ENCODE data around the gene COQ8B. TPM values are rescaled to one million over a fixed set of nuclear protein-coding genes. Genes with fewer than 3 reads are reported as not detected.

The COQ8B gene
- total RNA-seq, 2 donors from 2014 or later = 61.2 to 64.4 TPM

DNA sequence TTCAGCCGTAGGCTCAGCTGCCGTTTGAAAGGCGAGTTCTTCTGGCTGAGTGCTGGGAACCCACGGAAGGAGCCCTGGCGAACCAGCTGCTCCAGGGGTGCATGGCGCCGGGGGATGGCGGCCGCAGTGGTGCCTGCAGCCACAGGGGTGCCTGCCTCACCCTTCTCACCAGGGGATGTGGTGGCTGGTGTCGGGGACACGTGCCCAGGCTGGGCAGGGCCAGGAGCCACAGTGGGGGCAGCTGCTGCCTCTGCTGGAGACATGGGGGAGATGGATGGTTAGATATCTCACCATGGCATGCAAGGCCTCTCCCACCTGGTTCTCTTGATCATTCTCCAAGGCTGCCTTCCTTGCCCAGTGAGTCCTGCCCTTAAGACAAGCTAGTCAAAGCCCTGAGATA, 43.3 kb downstream of the COQ8B start:
- intact Hi-C loops (cut with DNase I) = no loop called here
- Histone ChIP-seq H3K27me3 (replicated peaks; ENCODE audit: insufficient read depth) (no peaks in the 10 kb centered on the region), H3K9me3 (no peaks in the 10 kb centered on the region), H3K4me3 (no peak overlapping the region), H3K4me1 (replicated peaks) (no peaks in the 10 kb centered on the region), H3K27ac (no peak overlapping the region), H3K36me3 (peaks cover 9 to 18% of the 10 kb centered on the region in 2 donors)
- TF ChIP-seq POLR2AphosphoS5 (IDR thresholded peaks at IDR 0.05) = no peak
- no peak for TF ChIP-seq CTCF (IDR thresholded peaks at IDR 0.05)
- TF ChIP-seq POLR2A (IDR thresholded peaks at IDR 0.05) = no peak
- WGBS = 76% methylated on average over 9 of the region's 11 CpGs
- DNase-seq (ENCODE audit: low spot score) = no peak

DNA sequence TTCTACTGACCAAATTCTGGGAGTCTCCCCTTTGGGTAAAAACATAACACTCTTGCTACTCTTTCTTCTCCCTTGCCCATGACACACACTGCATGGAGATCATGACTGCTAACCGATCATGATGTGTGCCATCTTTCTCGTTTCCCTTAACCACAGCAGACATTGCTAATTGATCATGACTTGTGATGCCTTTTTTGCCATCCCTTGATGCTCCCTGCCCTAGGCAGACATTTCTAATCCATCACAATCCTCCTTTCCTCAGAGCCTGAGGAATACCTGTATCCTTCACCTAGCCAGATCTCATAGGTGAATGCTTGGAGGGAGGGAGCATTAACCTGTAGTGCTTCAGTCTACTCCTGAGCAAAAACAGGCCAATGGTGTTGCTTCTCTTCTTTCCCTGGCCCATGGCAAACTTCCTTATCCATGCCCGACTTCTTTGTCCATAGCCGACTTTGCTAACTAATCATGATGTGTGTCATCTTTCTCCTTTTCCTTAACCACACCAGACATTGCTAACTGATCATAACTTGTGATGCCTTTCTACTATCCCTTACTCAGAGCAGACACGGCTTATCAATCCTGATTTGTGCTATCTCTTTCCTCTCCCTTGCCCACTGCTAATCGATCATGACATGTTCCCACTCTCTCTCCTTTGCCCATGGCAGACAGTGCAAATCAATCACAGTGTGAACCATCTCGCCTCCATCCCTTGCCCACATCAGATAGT, 44.0 kb downstream of the COQ8B start:
- Histone ChIP-seq H3K4me1 (replicated peaks) (no peaks in the 10 kb centered on the region), H3K9me3 (no peaks in the 10 kb centered on the region), H3K27me3 (replicated peaks; ENCODE audit: insufficient read depth) (no peaks in the 10 kb centered on the region), H3K4me3 (no peak overlapping the region), H3K36me3 (peaks cover 9 to 18% of the 10 kb centered on the region in 2 donors), H3K27ac (no peak overlapping the region)
- TF ChIP-seq POLR2A (IDR thresholded peaks at IDR 0.05) (no peak), CTCF (IDR thresholded peaks at IDR 0.05) (no peak), POLR2AphosphoS5 (IDR thresholded peaks at IDR 0.05) (no peak)
- intact Hi-C loops (cut with DNase I) = no loop called here
- DNase-seq (ENCODE audit: low spot score) = no peak
- 94% methylated on average over 7 of the region's 7 CpGs for WGBS

- Histone ChIP-seq H3K27ac (no peak overlapping the region), H3K27me3 (replicated peaks; ENCODE audit: insufficient read depth) (no peaks in the 10 kb centered on the region), H3K4me1 (replicated peaks) (no peaks in the 10 kb centered on the region), H3K36me3 (peaks cover 9 to 18% of the 10 kb centered on the region in 2 donors), H3K4me3 (no peak overlapping the region), H3K9me3 (no peaks in the 10 kb centered on the region)
- DNase-seq (ENCODE audit: low spot score) = no peak
- intact Hi-C loops (cut with DNase I) = no loop called here
- no peak for TF ChIP-seq POLR2A (IDR thresholded peaks at IDR 0.05)
- TF ChIP-seq CTCF (IDR thresholded peaks at IDR 0.05) = no peak
- no peak for TF ChIP-seq POLR2AphosphoS5 (IDR thresholded peaks at IDR 0.05)
- 75% methylated on average over 2 of the region's 2 CpGs for WGBS
Observed at GRCh38 chr19:40672038-40672437, 44.6 kb downstream of the COQ8B start.

DNA sequence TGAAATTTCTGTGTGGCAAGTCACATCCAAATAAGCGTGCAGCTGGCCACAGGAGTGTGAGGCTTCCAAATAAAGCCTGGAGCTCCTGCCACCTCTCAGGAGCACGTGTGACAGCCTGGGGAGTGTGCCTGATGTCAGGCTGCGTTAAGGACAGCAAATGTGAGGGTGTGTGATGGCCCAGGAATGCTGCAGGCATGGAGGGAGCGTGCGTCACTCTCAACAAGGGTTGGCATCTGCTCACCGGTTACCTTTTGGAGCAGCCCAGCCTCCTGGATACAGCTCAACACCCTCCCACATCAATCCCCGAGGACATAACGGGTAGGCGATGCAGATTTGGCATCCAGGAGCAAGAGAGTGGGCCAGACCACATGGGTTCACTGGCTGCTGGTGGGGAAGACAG, 45.3 kb downstream of the COQ8B start:
- intact Hi-C loops (cut with DNase I) = no loop called here
- Histone ChIP-seq H3K4me1 (replicated peaks) (no peaks in the 10 kb centered on the region), H3K27me3 (replicated peaks; ENCODE audit: insufficient read depth) (no peaks in the 10 kb centered on the region), H3K27ac (no peak overlapping the region), H3K36me3 (peaks cover 9 to 18% of the 10 kb centered on the region in 2 donors), H3K9me3 (no peaks in the 10 kb centered on the region), H3K4me3 (no peak overlapping the region)
- TF ChIP-seq POLR2A (IDR thresholded peaks at IDR 0.05) (no peak), CTCF (IDR thresholded peaks at IDR 0.05) (no peak), POLR2AphosphoS5 (IDR thresholded peaks at IDR 0.05) (no peak)
- no peak for DNase-seq (ENCODE audit: low spot score)
- 66% methylated on average over 9 of the region's 9 CpGs for WGBS
